ENCODE measurements around the gene TRMT11.
"Not testable (repeated sequence)": the region's sequence is repeated elsewhere in the genome, so short reads cannot be mapped to it uniquely, and the experiment has no call there.

The TRMT11 gene

GRCh38 chr6:125994670-125995488 lies 8.5 kb downstream of the TRMT11 start:
- DNase-seq, result no peak

GRCh38 chr6:125995972-125996580 lies 9.7 kb downstream of the TRMT11 start:
- DNase-seq, result peak; percentile 52

- no peak for DNase-seq
Observed at GRCh38 chr6:126002755-126003679, 16.7 kb downstream of the TRMT11 start.

DNA sequence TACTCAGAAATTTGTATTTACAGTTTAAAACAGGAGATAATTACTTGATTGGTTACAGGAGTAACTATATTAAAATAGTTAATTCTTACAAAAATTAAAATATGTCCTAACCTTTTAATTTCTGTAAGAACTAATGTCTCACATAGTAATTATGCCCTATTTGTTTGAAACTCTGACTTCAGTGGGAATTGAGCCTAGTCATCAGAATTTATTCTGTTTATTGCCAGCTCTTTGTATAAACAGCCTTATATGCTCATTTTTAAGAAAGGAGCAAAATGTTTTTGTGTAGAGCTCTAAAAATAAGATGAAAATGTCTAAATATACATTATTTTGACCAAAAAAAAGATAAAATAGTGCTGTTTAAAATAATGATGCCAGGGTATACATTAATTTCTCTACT lies 21.5 kb downstream of the TRMT11 start:
- DNase-seq, result no peak

DNA sequence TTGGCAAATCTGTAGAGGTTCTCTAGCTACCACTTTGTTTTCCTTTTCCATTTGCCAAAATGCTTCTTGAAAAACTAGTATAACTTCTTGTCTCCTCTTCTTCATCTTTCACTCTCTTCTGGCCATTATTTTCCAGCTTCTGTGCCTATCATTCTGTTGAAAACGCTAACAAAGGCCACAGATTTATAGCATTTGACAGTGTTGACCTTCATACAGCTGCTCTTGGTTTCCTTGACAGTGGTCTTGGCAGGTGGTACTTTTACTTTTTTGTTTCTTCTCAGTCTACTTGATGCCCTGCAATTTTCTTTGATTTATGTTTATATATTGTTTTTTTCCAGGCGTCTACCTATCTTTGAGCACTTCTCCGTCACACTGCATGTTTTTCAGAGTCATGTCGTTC lies 23.7 kb downstream of the TRMT11 start:
- no peak for DNase-seq

DNA sequence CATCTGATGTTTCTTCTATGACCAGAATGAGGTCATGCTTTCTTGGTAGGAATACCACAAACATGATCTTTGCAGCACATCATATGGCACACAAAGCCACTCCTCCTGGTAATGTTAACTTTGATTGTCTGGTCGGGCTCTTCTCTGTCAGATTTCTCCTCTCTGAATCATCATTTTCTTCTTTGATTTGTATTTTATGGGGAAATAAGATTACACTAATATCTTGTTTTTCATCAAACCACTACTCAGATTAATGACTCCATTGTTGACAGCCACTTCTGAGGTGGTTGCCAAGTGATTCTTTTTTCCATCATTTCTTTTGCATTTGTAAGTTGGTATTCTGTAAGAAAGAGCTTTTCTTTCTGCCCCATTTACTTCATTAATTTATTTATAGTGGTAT lies 29.5 kb downstream of the TRMT11 start:
- DNase-seq, result no peak

DNA sequence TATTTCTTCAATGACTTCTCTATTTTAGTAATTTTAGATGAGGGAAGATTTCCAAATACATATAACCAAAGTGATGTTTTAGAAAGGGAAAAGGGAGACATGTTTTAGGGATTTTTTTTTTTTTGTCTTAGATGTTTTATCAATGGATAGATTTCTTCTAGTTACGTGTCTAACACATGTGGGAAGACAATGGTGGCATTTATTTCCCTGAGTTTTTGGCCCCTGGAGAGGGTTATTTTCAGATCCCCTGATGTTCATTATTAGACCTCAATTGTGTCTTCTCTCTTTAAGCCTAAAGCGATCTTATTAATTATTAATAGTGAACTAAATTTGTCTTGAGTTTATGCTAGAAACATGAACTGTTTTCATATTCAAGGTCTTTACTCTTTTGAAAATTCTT lies 30.3 kb downstream of the TRMT11 start:
- no peak for DNase-seq

DNA sequence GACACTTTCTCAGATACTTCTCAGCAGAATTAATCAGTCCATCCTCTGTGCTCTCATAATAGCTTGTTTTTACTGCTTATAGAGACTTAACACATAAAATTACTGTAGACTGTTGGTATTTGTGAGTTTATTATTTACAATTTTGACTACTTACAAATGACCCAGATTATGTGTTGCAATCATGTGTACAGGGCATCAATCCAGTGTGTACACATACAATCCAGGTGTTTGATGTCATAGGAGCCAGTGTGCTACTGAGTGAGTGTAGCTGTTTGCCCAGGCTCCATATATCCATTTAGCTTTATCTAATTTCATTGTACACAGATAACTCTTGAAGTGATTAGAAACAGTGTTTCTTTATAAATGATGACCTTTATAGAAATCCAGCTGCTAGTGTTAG lies 31.3 kb downstream of the TRMT11 start:
- no peak for DNase-seq

GRCh38 chr6:126020305-126021050 lies 34.1 kb downstream of the TRMT11 start:
- no peak for DNase-seq

DNA sequence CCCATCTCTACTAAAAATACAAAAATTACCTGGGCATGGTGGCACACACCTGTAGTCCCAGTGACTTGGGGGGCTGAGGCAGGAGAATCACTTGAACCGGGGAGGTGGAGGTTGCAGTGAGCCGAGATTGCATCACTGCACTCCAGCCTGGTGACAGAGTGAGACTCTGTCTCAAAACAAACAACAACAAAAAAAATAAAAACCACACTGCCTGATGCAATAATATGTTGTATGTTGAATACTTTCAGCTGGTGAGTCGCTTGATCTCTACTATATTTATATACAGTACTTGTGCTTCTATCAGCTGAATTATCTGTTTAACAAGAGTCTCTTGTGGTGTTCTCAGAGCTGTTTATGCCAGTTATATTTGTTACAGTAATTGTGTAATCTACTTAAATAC lies 37.1 kb downstream of the TRMT11 start:
- DNase-seq, result not testable (repeated sequence)

DNA sequence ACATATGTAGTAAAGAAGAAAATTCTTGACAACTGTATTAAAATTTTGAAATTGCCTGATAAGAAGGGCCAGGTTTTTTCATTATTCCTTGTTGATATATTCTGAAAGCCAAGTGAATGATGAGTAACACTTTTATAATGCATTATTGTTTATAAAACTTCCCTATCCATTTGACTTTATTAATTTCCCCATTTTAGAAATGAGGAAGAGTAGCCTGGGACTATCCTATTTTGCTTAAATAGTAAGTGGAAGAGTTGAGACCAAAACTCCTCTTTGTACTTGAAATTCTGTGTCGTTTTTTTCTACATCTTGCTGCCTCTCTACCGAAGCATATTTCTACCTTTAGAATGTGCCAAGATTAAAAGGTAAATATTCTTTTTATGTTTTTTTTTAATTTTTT lies 39.7 kb downstream of the TRMT11 start:
- no peak for DNase-seq

- DNase-seq, result no peak
Observed at GRCh38 chr6:126027601-126028000, 41.3 kb downstream of the TRMT11 start.

DNA sequence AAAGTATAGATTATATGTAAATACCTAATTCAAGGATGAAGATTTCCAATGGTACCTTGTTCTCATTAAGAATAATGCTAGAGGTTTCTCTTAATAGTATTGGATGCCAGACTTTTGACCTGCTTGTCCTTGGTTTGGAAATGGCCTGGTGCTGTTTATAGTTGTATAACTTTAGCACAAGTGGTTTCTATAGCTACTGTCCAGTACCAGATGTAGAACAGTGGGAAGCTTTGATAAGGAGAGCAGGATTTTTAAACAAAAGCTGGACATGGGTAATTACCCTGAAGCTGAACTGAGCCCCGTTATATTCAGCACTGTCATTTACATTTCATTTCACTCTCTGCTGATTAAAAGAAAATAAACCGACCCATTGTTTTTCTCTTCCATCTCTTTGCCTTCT lies 43.7 kb downstream of the TRMT11 start:
- no peak for DNase-seq

DNA sequence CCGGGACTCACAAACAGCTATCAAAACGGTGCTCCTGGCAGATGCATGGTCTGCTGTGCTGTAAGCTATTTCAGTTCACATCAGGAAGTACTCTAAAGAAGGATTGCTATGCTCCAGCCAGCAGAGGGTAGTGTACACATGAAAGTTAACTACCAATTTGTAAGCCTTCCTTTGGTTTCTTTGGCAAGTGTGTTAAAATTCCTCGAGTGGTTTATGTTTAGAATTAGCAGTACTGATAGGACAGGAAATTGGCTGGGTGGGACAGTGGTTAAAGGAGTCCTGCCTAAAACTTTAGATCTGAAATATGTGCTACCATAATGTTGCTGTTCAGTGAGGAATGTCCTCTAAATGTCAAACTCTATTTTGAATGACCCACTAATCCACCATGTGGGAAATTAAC lies 47.4 kb downstream of the TRMT11 start:
- DNase-seq, result no peak

GRCh38 chr6:126034656-126035055 lies 48.3 kb downstream of the TRMT11 start:
- DNase-seq, result no peak

- no peak for DNase-seq
Observed at GRCh38 chr6:126035764-126036163, 49.4 kb downstream of the TRMT11 start.

DNA sequence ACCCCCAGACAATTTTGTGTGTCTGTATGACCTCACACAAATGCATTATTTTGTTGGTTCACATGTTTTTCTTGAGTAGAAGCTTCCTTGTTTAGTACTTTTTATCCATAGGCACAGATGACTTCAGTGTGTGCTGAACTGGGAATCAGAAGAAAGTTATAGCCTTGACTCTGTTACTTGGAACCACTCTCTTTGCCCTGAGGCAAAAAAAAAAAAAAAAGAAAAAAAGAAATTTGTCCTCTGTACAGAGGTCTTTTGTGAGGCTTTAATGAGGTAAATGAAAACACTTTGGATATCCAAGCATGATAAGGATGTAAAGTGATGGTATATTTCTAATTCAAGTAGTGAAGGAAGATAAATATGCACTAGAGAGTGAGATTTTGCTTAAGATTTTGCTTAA lies 51.9 kb downstream of the TRMT11 start:
- no peak for DNase-seq

- no peak for DNase-seq
Observed at GRCh38 chr6:126039284-126039683, 52.9 kb downstream of the TRMT11 start.

DNA sequence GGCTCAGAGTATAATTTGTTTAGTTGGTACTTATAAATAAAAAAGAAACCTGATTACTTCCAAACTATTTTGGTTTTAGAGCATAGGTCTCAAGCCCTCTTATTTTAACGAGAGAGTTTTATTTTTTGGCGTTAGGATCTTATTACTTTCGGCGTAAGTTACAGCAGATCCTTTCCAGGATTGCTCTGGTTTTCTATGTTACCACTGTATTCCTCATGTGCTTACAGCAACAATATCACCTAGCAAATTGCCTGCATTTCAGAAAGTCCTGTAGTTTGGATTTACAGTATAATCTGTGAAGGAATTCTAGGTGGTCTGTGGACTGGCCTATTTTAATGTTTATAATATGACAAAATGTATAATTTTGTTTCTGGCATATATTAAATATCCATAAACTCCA lies 54.1 kb downstream of the TRMT11 start:
- DNase-seq, result no peak

- DNase-seq, result no peak
Observed at GRCh38 chr6:126040826-126041225, 54.5 kb downstream of the TRMT11 start.

GRCh38 chr6:126041516-126041915 lies 55.2 kb downstream of the TRMT11 start:
- no peak for DNase-seq

DNA sequence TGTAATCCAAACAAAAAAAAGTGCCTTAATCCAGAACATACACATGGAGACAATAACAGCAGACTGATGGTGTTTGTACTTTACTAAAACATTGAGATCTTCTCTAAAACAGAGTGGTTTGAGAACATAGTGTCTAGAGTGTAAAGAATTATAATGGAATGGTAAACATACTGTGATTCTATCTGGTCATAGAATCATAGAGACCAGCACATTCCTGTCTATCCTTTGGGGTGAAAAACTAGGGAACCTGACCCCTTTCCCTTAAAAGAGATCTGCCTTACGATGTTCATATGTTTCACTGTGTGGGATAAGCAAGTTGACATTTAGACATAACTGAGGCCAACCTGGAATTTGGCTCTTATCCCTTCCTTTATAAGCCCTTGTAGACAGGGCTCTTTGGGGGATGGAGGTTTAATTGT lies 55.7 kb downstream of the TRMT11 start:
- no peak for DNase-seq

GRCh38 chr6:126047648-126048047 lies 61.3 kb downstream of the TRMT11 start:
- no peak for DNase-seq
